ENCODE data around the gene TFDP2.

TFDP2 gene

DNA sequence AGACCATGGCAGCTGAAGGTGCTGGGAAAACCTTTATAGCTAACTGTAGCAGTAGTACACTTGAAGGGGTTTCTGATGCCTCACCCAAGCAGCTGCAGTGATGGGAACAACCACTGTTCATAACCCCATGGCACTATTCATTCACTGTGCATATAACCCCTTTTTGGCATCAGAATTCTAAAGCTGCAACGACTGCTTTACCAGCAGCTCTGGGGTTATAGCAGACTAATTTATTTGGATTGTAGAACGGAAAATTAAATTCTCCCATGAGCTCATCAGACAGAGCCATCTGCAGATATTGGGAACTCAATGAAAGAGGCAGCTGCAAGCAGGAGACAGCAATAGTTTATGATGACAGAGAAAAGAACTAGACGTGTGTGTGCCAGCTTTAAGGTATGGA is 28.6 kb downstream of the TFDP2 start:
- Histone ChIP-seq H3K4me3 (replicated peaks; ENCODE audit: insufficient read depth, low read length) (no peak overlapping the region), H3K27me3 (ENCODE audit: insufficient read depth, poor library complexity, severe bottlenecking) (no peaks in the 10 kb centered on the region), H3K27ac (replicated peaks) (no peak overlapping the region)
- DNase-seq (ENCODE audit: low read depth in 1 of 2, low spot score in 1 of 2): no peak
- TF ChIP-seq POLR2AphosphoS5 (IDR thresholded peaks at IDR 0.05; ENCODE audit: low read depth): no peak
- no peak for TF ChIP-seq SPI1 (IDR thresholded peaks at IDR 0.05; ENCODE audit: borderline replicate concordance, low read depth)
- TF ChIP-seq GABPA (IDR thresholded peaks at IDR 0.05; ENCODE audit: low read depth): no peak

GRCh38 chr3:142118911-142119310 is 30.4 kb downstream of the TFDP2 start:
- Histone ChIP-seq H3K27ac (replicated peaks) (no peak overlapping the region), H3K27me3 (ENCODE audit: insufficient read depth, poor library complexity, severe bottlenecking) (no peaks in the 10 kb centered on the region), H3K4me3 (replicated peaks; ENCODE audit: insufficient read depth, low read length) (no peak overlapping the region)
- TF ChIP-seq SPI1 (IDR thresholded peaks at IDR 0.05; ENCODE audit: borderline replicate concordance, low read depth) (no peak), GABPA (IDR thresholded peaks at IDR 0.05; ENCODE audit: low read depth) (no peak), POLR2AphosphoS5 (IDR thresholded peaks at IDR 0.05; ENCODE audit: low read depth) (no peak)
- TF ChIP-seq, protein P1, sequence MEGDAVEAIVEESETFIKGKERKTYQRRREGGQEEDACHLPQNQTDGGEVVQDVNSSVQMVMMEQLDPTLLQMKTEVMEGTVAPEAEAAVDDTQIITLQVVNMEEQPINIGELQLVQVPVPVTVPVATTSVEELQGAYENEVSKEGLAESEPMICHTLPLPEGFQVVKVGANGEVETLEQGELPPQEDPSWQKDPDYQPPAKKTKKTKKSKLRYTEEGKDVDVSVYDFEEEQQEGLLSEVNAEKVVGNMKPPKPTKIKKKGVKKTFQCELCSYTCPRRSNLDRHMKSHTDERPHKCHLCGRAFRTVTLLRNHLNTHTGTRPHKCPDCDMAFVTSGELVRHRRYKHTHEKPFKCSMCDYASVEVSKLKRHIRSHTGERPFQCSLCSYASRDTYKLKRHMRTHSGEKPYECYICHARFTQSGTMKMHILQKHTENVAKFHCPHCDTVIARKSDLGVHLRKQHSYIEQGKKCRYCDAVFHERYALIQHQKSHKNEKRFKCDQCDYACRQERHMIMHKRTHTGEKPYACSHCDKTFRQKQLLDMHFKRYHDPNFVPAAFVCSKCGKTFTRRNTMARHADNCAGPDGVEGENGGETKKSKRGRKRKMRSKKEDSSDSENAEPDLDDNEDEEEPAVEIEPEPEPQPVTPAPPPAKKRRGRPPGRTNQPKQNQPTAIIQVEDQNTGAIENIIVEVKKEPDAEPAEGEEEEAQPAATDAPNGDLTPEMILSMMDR (IDR thresholded peaks at IDR 0.05; ENCODE audit: insufficient read depth, low read length): no peak
- TF ChIP-seq, protein P2, sequence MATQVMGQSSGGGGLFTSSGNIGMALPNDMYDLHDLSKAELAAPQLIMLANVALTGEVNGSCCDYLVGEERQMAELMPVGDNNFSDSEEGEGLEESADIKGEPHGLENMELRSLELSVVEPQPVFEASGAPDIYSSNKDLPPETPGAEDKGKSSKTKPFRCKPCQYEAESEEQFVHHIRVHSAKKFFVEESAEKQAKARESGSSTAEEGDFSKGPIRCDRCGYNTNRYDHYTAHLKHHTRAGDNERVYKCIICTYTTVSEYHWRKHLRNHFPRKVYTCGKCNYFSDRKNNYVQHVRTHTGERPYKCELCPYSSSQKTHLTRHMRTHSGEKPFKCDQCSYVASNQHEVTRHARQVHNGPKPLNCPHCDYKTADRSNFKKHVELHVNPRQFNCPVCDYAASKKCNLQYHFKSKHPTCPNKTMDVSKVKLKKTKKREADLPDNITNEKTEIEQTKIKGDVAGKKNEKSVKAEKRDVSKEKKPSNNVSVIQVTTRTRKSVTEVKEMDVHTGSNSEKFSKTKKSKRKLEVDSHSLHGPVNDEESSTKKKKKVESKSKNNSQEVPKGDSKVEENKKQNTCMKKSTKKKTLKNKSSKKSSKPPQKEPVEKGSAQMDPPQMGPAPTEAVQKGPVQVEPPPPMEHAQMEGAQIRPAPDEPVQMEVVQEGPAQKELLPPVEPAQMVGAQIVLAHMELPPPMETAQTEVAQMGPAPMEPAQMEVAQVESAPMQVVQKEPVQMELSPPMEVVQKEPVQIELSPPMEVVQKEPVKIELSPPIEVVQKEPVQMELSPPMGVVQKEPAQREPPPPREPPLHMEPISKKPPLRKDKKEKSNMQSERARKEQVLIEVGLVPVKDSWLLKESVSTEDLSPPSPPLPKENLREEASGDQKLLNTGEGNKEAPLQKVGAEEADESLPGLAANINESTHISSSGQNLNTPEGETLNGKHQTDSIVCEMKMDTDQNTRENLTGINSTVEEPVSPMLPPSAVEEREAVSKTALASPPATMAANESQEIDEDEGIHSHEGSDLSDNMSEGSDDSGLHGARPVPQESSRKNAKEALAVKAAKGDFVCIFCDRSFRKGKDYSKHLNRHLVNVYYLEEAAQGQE (IDR thresholded peaks at IDR 0.05; ENCODE audit: insufficient replicate concordance, low read depth): no peak
- no peak for DNase-seq (ENCODE audit: low read depth in 1 of 2, low spot score in 1 of 2)

- DNase-seq (ENCODE audit: low read depth in 1 of 2, low spot score in 1 of 2): no peak
- Histone ChIP-seq H3K27me3 (ENCODE audit: insufficient read depth, poor library complexity, severe bottlenecking) (no peaks in the 10 kb centered on the region), H3K4me3 (replicated peaks; ENCODE audit: insufficient read depth, low read length) (no peak overlapping the region), H3K27ac (replicated peaks) (no peak overlapping the region; the same call in 1 of the 2 replicates)
- TF ChIP-seq, protein P2 (IDR thresholded peaks at IDR 0.05; ENCODE audit: insufficient replicate concordance, low read depth): no peak
- TF ChIP-seq, protein P1 (IDR thresholded peaks at IDR 0.05; ENCODE audit: insufficient read depth, low read length): no peak
- no peak for TF ChIP-seq SPI1 (IDR thresholded peaks at IDR 0.05; ENCODE audit: borderline replicate concordance, low read depth)
- TF ChIP-seq POLR2AphosphoS5 (IDR thresholded peaks at IDR 0.05; ENCODE audit: low read depth): no peak
- TF ChIP-seq GABPA (IDR thresholded peaks at IDR 0.05; ENCODE audit: low read depth): no peak
These were observed 32.1 kb downstream of the TFDP2 start for GRCh38 chr3:142117056-142117851.

DNA sequence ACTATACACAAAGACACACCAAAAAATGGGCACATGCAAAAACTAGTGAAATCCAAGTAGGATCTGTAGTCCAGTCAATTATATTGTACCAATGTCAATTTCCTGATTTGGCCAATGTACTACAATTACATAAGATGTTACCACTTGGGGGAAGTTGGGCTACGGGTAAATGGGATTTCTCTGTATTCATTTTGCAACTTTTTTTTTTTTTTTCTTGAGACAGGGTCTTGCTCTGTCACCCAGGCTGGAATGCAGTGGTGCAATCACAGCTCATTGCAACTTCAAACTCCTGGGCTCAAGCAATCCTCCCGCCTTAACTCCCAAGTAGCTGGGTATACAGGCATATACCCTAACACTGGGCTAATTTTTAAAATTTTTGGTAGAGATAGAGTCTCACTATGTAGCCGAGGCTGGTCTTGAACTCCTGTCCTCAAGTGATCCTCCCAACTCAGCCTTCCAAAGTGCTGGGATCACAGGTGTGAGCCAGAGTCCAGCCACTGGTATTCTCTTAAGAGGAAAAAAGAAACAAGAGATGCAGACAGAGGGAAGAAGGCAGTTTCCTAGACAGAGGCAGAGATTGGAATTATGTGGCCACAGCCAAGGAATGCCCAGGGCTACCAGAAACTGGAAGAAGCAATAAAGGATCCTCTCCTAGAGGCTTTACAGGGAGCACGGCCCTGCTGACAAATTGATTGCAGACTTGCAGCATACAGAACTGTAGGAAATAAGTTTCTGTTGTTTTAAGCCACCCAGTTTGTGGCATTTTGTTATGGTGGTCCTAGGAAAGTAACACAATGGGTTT is 33.3 kb downstream of the TFDP2 start:
- no peaks in the 10 kb centered on the region for H3K27me3 ChIP-seq (ENCODE audit: insufficient read depth, poor library complexity, severe bottlenecking)
- H3K27ac ChIP-seq (replicated peaks): peak overlapping the region; percentile 1
- H3K4me3 ChIP-seq (replicated peaks; ENCODE audit: insufficient read depth, low read length): no peak overlapping the region
- TF ChIP-seq, protein P2 (IDR thresholded peaks at IDR 0.05; ENCODE audit: insufficient replicate concordance, low read depth): no peak
- no peak for TF ChIP-seq GABPA (IDR thresholded peaks at IDR 0.05; ENCODE audit: low read depth)
- TF ChIP-seq POLR2AphosphoS5 (IDR thresholded peaks at IDR 0.05; ENCODE audit: low read depth): no peak; the same call in 1 of the 2 replicates
- TF ChIP-seq SPI1 (IDR thresholded peaks at IDR 0.05; ENCODE audit: borderline replicate concordance, low read depth): no peak
- TF ChIP-seq, protein P1 (IDR thresholded peaks at IDR 0.05; ENCODE audit: insufficient read depth, low read length): no peak
- DNase-seq (ENCODE audit: low read depth in 1 of 2, low spot score in 1 of 2): peak in 1 of 2 experiments; percentile 76
